GM21529 (cell line): ENCODE data around the gene MTRR.
"Not testable (repeated sequence)": the region's sequence is repeated elsewhere in the genome, so short reads cannot be mapped to it uniquely, and the experiment has no call there.

Experiments
- ATAC-seq: cut with Tn5 transposase; IDR thresholded peaks from one replicate; pipeline ENCODE4 v1.9.1; 2021; ENCODE audit not compliant: unreplicated experiment

The MTRR gene

GRCh38 chr5:7894439-7894838 is 25.5 kb downstream of the MTRR start:
- ATAC-seq = peak; percentile 5

- peak; percentile 97 for ATAC-seq
Observed at GRCh38 chr5:7894860-7895259, 25.9 kb downstream of the MTRR start.

- peak; percentile 64 for ATAC-seq
Observed at GRCh38 chr5:7897014-7897600, 28.2 kb downstream of the MTRR start.

- no peak for ATAC-seq
Observed at GRCh38 chr5:7902201-7902600, 33.3 kb downstream of the MTRR start.

- no peak for ATAC-seq
Observed at GRCh38 chr5:7902666-7903625, 34.0 kb downstream of the MTRR start.

- no peak for ATAC-seq
Observed at GRCh38 chr5:7904170-7904569, 35.2 kb downstream of the MTRR start.

- ATAC-seq = no peak
Observed at GRCh38 chr5:7907612-7908011, 38.7 kb downstream of the MTRR start.

- no peak for ATAC-seq
Observed at GRCh38 chr5:7908317-7908716, 39.4 kb downstream of the MTRR start.

GRCh38 chr5:7910738-7911428 is 41.9 kb downstream of the MTRR start:
- ATAC-seq = peak; percentile 70

GRCh38 chr5:7911429-7911771 is 42.5 kb downstream of the MTRR start:
- ATAC-seq = not testable (repeated sequence)

GRCh38 chr5:7916171-7916804 is 47.3 kb downstream of the MTRR start:
- no peak for ATAC-seq

- ATAC-seq = no peak
Observed at GRCh38 chr5:7917130-7918123, 48.5 kb downstream of the MTRR start.

GRCh38 chr5:7925961-7926695 is 57.2 kb downstream of the MTRR start:
- ATAC-seq = no peak

GRCh38 chr5:7926720-7927119 is 57.8 kb downstream of the MTRR start:
- no peak for ATAC-seq

- ATAC-seq = peak; percentile 95
Observed at GRCh38 chr5:7927466-7928375, 58.8 kb downstream of the MTRR start.

- no peak for ATAC-seq
Observed at GRCh38 chr5:7930011-7930410, 61.1 kb downstream of the MTRR start.

- no peak for ATAC-seq
Observed at GRCh38 chr5:7941692-7942091, 72.7 kb downstream of the MTRR start.

GRCh38 chr5:7947301-7947700 is 78.4 kb downstream of the MTRR start:
- no peak for ATAC-seq
